ENCODE measurements around the gene AMPD3. TPM values are rescaled to one million over a fixed set of nuclear protein-coding genes. Genes with fewer than 3 reads are reported as not detected.

The AMPD3 gene
- total and polyA plus RNA-seq, 7 donors = 23.5 to 120 (median 67.7) TPM

- peak in 1 of 2 donors; percentile 49 for DNase-seq
- intact Hi-C loops (cut with DNase I) = loop anchor here (5.0 kb wide), 2 partner anchors 109 to 194 kb away; no protein-coding TSS in a partner anchor
Observed at GRCh38 chr11:10543782-10544181, 88.7 kb downstream of the AMPD3 start.

DNA sequence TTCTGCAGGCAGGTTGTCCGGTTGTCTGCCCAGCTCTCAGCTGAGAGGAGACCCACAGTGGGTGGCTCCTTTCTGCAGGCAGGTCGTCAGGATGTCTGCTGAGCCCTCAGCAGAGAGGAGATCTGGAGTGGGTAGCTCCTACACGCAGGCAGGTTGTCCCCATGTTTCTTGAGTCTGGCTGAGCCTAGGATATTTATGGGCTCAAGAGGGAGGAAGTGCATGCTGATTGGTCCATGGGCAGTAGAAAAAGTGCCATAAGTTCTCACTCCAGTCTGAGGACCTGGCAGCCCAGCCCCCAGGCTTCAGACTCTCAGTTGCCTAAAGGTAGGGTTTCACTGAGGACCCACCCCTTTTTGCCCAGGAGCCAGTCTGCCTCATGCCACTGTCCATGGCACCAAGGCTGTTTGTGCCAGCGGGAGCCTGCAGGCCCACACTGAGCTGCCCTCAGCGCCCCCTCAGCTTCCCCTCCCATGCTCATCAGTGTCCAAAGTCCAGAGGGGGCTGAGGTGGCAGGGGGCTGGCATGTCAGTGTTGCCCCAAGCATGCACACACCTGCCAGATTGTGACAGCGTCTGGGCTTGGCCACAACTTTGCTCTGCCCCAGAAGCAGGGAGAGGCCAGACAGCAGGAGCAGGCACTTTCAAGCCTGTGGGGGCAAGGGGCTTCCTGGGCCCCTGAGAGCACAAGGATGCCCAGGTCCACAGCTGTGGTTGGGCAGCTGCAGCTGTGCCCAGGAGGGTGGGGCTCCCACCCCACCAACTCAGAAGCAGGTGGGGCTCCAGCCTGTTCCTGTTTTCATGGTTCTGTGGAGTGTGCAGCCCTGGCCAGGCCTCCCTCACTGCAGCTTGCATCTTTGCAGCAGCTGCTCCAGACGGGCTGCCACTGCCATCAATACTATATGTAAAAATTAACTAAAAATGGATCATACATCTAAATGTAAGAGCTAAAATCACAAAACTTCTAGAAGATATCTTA is 89.7 kb downstream of the AMPD3 start:
- peaks cover 5% of the 10 kb centered on the region for H3K4me1 ChIP-seq
- H3K36me3 ChIP-seq (ENCODE audit: insufficient read depth in 1 of 2, low read depth in 1 of 2) = no peaks in the 10 kb centered on the region
- DNase-seq (peak in 1 of 2 donors; percentile 46), ATAC-seq (no peak)
- TF ChIP-seq CTCF (IDR thresholded peaks at IDR 0.05) = no peak
- no peaks in the 10 kb centered on the region for H3K27me3 ChIP-seq (ENCODE audit: insufficient read depth in 3 of 3, low read length in 2 of 3)
- intact Hi-C loops (cut with DNase I) = loop anchor here (5.0 kb wide), 2 partner anchors 108 to 193 kb away; no protein-coding TSS in a partner anchor
- H3K27ac ChIP-seq = no peak overlapping the region
- 75 to 86% (median 82%) methylated on average over 7 of the region's 7 CpGs for WGBS, 3 donors
- no peak overlapping the region for H3K4me3 ChIP-seq
- H3K9me3 ChIP-seq = no peaks in the 10 kb centered on the region

More at GRCh38 chr11:10543782-10544181, 88.7 kb downstream of the AMPD3 start:
- Histone ChIP-seq H3K27me3 (ENCODE audit: insufficient read depth in 3 of 3, low read length in 2 of 3) (no peaks in the 10 kb centered on the region), H3K4me3 (no peak overlapping the region), H3K36me3 (ENCODE audit: insufficient read depth in 1 of 2, low read depth in 1 of 2) (no peaks in the 10 kb centered on the region), H3K27ac (no peak overlapping the region), H3K9me3 (no peaks in the 10 kb centered on the region), H3K4me1 (peaks cover 15% of the 10 kb centered on the region)
- ATAC-seq = no peak
- WGBS, 3 donors = 89 to 96% (median 95%) methylated on average over 14 of the region's 14 CpGs
- TF ChIP-seq CTCF (IDR thresholded peaks at IDR 0.05) = no peak

- no peak for TF ChIP-seq CTCF (IDR thresholded peaks at IDR 0.05)
- Histone ChIP-seq H3K9me3 (peaks cover 9% of the 10 kb centered on the region), H3K36me3 (ENCODE audit: insufficient read depth in 1 of 2, low read depth in 1 of 2) (no peaks in the 10 kb centered on the region), H3K4me3 (no peak overlapping the region), H3K27me3 (ENCODE audit: insufficient read depth in 3 of 3, low read length in 2 of 3) (no peaks in the 10 kb centered on the region), H3K4me1 (no peaks in the 10 kb centered on the region), H3K27ac (no peak overlapping the region)
- no peak for DNase-seq
- no peak for ATAC-seq
- intact Hi-C loops (cut with DNase I) = no loop called here
- 89 to 92% (median 90%) methylated on average over 3 of the region's 3 CpGs for WGBS, 3 donors
Observed at GRCh38 chr11:10550503-10551289, 95.6 kb downstream of the AMPD3 start.

- H3K9me3 ChIP-seq = peaks cover 9% of the 10 kb centered on the region
- 55 to 76% (median 76%) methylated on average over 4 of the region's 4 CpGs for WGBS, 3 donors
- H3K4me1 ChIP-seq = no peaks in the 10 kb centered on the region
- H3K27me3 ChIP-seq (ENCODE audit: insufficient read depth in 3 of 3, low read length in 2 of 3) = no peaks in the 10 kb centered on the region
- no peak for DNase-seq
- intact Hi-C loops (cut with DNase I) = no loop called here
- H3K27ac ChIP-seq = no peak overlapping the region
- no peaks in the 10 kb centered on the region for H3K36me3 ChIP-seq (ENCODE audit: insufficient read depth in 1 of 2, low read depth in 1 of 2)
- TF ChIP-seq CTCF (IDR thresholded peaks at IDR 0.05) = no peak
- no peak for ATAC-seq
- no peak overlapping the region for H3K4me3 ChIP-seq
Observed at GRCh38 chr11:10551290-10551592, 96.2 kb downstream of the AMPD3 start.
